HG02678 (cell line): Measurements from ENCODE around the gene ELAVL4.

Experiments
- ATAC-seq: cut with Tn5 transposase; IDR thresholded peaks from one replicate; pipeline ENCODE4 v1.9.1; 2021; ENCODE audit warnings: mild to moderate bottlenecking, moderate library complexity; ENCODE audit not compliant: unreplicated experiment

ELAVL4 gene

DNA sequence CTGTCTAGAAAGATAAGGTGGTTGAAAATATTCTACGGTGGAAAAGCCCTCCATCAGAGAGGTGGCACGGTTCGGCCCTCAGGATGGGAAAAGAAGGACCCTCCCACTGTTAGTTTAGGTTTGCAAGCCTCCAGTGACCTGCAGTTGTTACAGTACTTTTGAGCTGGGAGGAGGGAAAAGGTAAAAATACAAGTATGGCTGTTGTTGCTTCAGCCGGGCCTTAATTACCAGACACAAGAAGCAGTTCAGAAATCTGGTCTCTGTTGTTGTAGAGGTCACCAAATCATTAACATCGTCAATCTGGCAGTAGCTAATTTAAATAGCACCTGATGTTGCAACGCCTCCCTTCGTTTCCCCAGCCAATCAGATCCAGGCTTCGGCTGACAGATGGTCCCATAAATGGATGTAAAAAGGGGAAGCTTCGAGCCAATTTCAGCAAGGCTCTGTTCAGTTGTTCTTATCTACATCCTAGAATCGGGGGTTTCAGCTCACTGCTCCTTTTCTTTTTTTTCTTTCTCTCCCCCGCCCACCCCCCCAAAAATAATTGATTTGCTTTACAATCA is at the start of gene ELAVL4:
Gene ELAVL4, plus strand, starts transcription at position 424 of the 563 bp plus-strand sequence. CDS start 270 bp downstream, outside the sequence.
- ATAC-seq = no peak

DNA sequence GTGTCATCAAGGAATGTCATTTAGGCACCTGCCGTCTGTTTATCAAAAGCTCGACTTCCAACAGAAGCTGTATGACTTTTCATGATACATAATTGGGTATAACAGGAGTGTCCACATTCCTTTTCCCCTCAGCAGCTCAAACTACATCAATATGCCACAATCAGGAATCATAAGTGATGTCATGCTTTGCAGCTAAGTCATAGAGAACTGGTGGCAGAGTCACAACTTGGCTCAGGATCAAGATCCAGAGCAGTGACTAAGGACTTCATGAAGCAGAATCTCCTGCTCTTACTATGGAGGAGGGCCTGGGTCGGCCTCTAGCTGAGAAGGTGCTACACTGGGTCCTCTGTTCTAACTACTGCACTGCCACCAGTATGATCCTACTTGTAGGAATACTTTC is 48.4 kb upstream of the ELAVL4 start:
- no peak for ATAC-seq

DNA sequence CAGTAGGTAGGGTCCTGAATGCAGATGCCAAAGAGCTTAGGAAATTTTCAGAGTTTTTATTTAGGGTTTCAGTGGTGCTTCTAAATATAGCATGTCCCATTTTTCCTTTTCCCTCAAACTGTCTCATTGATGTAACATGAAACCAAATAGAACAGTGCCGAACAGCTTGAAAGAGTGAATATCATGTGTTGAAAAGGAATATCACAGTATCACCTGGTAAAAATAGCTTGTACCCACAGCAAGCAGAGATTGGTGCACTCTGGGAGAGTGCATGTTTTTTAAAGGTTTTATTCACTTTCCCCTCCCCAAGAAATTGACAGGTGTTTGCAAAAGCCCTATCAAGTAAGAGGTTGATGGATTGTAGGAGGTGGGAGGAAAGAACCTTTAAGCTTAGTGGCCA is 41.9 kb upstream of the ELAVL4 start:
- ATAC-seq = no peak

DNA sequence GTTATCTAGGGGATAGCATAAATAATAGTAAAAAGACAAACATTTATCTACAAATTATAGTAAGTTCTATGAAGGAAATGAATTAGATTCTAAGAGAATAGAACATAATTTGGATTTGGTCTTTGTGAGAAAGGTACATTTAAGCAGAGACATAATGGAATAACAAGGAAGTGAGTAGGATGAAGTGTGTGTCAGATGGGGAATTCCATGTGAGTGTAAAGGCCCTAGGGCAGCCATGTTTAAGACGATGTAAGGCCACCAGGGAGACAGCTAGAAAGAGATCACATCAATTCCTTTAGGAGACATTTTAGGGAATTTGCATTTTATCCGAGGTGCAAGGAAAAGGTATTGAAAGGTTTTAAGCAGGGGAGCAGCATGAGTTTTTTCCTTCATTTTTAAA is 33.8 kb upstream of the ELAVL4 start:
- ATAC-seq = no peak

DNA sequence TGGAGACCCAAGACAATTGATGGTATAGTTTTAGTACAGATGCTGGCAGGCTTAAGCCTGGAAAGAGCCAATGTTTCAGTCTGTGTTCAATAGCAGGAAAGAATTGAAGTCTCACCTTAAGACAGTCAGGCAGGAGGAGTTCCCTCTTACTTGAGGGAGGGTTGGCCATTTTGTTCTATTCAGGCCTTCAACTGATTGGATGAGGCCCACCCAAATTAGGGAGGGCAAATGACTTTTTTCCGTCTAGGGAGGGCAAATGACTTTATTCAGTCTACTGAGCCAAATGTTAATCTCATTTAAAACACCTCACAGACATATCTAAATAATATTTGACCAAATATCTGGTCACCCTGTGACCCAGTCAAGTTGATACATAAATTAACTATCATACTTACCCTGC is 31.4 kb upstream of the ELAVL4 start:
- no peak for ATAC-seq

DNA sequence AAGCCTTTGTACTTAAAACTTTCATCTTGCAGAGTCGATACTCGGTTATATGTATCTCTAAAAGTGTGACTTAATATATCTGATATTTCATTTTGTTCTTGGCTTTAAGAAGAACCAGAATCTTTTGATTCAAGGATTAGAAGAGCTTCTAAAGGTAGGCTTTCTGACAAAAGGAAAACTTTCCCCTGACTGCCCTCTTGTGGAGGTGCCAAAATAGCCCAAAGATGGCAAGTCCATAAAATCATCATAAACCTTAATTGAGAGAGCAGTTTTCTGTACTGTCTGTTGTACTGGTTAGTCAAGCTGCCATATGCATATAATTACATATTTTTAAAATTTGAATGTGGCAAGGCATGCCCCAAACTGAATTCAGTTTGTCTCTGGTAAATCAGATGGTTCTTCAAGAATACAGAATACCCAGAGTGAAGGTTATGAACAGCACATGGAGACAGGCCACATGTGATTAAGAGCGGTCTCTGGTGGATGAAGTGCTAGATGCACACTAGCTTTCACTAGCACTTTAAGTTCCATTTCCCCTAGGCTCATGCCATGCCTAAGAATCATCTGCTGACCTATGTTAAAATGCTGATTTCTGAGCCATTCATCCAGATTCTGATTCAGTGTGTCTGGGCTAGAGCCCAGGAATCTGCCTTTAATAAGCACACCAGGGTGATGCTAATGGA is 27.7 kb upstream of the ELAVL4 start:
- no peak for ATAC-seq

DNA sequence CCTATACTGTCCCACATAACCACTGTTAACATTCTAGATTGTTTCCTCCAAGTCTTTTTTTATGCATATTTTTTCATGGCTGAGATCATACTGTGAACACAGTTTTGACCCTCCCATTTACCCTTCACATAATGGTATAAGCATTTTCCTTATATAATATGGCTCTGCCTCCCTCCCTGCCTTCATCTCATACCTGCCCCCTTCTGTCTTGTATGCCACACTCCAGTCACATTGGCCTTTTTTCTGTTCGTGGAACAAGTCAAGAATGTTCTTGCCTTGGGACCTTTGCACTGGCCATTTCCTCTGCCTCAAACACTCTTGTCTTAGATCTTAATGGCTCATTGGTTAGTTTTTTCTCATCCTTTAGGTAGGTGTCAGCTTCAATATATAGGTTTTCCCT is 24.3 kb upstream of the ELAVL4 start:
- ATAC-seq = no peak

DNA sequence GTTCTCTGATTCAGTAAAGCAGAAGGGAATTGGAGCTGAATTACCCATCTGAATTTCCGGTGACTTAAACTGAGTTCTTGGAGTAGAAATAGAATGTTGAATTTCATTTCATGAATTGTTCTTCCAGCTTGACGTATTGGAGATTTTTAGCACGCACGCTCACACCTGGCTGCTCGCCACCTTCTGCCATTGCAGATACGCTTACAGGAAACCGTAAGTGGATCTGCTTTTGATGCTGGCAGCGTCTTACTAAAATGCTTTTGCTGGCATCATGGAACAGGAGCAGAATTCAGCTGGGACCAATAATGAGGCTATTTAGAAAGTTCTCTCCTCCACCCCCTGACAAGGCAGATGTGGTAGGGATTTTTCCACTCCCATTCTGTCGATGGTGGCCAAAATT is 17.7 kb upstream of the ELAVL4 start:
- no peak for ATAC-seq

DNA sequence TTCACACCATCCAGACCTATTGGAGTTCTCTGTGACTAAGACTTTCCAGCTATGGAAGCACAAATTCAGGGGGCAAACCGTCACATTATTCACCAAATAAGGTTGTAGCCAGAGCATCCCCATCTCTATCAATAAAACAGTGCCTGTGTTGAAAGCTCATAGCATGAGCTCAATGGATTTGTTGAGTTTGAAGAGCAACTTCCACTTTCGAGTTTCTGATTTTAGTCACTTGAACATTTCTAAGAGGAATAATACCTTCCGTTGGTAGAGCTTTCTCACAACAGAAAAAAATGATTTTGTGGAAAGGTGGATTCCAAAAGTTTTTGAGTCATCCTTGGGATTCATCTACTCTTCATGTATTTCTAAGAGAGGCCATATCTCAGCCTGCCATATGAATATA is 13.0 kb upstream of the ELAVL4 start:
- ATAC-seq = no peak

DNA sequence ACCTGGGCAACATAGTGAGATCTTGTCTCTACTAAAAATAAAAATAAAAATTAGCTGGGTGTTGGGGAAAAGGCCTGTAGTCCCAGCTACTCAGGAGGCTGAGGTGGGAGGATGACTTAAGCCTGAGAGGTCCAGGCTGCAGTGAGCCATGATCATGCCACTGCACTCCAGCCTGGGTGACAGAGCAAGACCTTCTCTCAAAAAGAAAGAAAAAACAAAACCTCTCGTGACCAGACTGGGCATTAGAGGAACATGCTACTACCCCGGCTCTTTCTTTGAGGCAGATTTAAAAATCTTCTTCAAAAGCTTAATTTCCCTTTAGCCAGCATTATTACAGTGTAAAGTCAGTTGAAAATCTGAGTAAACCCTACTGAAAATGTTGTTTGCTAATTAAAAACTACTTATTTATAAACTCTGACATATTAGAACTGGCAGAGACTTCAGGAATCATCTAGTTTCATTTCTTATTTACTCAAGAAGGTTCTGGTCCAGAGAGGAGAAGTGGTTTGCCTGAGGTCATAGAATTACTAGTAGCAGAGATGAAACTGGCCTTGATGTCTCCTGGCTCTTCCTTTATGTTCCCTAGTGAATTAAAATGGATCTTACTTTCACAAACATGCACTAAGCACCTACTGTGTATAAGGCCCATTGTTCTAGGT is 11.6 kb upstream of the ELAVL4 start:
- ATAC-seq = no peak

DNA sequence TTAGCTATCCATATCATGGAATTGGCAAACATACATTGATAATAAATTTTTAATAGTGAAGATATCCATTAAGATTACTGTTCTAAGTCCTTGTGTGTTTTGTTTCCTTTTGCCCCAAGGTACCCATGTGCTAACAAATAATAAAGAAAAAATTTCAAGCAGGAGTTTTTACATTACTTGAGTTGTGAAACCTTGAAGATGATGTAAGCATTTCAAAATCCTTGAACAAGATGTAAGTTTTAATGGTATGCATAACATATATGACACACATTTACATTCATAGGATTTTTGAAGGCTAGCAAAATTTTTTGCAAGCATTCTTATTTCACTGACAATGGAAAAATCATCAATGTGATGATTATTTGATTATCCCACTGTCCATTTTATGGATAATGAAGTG is 10.9 kb upstream of the ELAVL4 start:
- no peak for ATAC-seq

DNA sequence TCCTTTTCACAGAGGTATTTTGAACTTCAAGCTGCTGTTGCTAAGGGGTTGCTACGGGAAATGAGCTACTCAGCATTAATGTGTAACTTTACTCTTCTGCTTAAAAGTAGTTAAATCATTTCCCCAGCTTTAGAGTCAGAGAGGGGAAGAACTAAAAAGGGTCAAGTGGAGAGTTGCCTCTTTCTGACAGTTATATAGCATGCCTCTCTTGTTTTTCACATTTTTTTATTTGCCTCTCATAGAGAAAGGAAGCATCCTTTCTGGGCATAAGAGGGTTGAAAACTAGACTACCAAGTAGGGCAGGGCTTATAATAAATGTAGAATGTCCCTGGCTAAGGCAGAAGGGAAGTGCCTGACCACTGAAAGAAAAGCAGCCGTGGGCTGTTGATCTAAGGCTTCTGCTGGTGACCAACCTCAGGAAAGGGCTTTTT is 10.1 kb upstream of the ELAVL4 start:
- no peak for ATAC-seq

DNA sequence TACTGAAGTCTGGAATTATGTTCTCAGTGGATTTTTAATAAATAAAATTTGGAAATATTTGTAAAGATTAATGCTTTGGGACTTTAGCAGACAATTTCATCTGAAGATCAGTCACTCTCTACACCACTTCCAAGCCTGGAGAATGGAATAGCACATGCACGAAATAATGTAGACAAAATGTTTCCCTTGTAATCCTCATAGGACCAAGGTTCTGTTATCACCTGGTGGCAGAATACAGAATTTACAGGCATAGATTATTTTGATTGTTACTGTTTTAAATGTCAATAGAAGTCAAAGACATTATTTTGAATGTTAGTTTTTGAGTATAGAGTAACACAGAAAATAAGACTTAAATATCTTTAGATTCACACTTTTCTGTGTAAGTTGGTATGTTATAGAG is 9.1 kb upstream of the ELAVL4 start:
- no peak for ATAC-seq

DNA sequence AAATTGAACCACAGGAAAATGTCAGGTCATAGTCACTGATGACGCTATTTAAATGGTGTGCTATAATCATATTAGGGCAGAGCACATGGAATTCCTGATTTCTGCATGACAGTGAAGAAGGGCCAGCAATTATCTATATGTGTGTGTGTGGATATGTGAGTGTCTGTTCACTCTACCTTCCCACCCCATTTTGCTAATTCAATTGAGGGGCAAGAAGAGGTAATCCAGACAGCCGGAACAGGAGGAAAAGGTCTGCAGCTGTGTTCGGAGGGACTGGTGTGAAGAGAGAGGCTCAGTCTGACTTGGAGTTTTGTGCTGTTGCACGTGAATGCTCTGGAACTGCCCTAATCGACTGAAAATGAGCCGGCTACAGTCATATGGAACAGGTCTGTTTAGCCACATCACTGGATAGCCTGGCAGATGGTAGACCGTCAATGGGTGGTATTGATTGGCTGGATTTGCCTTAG is 5.1 kb upstream of the ELAVL4 start:
- ATAC-seq = no peak

DNA sequence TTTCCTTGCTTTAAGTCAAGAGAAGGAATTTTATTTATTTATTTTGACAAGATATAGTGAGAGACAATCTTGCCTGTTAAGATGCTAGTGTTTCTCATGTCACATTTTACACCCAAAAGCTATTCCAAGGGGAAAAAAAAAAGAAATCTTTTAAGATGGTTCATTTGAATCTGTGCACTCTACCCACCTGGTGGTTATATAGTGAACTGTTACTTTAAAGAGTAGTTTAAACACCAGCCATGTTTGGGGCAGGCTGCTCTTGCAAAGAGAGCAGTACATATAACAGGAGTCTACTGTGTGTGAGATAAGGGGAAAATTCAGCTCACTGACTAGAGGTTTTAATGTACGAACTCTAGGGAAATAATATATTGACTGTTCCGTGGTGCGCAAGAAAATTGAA is 3.3 kb upstream of the ELAVL4 start:
- no peak for ATAC-seq

DNA sequence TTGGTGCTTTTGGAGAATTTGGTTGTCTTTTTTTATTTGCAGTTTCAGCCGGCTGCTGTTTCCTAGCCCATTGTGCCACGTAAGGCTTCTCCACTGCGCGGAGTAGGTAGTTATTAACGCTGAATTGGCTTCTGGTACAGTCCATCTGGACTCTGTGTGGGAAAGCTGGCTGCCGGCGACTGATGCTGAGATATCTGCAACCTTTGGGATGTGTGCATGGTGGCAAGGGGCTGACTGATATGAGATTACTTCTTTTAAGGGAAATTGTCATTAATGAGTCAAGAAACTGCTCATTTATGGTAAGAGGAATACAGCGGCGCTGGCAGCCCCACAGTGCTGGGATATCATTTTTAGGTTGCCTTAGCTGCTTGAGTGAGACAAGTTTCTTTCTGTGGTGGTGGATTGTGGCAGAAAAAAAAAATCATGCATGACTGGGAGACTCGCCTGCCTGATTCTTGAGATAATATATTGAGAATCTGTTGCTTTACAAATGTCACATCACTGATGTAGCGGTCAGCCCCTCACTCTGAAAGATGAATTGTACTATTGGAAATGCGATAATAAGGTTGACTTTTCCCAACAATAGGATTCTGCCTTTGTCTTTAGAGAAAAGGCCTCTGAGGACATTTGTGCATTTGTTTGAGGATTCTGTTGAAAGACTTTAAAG is 2.5 kb upstream of the ELAVL4 start:
- ATAC-seq = no peak

DNA sequence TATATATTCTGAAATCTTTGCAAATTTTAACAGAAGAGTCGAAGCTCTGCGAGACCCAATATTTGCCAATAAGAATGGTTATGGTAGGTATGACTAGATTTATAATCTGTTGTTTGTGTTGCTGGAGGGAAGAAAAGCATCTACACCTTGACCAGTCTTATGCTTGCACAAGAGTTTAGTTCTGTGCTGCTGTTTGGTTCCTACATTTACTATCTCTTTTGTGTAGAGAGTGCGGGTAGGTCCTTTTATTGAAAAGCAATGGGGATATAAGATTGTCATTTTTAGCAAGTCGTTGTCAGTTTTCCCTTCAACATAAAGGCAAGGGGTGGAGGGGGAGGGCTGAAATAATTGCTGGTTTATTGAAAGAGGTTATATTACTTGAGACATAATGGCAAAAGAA is 396 bp downstream of the ELAVL4 start:
- no peak for ATAC-seq

DNA sequence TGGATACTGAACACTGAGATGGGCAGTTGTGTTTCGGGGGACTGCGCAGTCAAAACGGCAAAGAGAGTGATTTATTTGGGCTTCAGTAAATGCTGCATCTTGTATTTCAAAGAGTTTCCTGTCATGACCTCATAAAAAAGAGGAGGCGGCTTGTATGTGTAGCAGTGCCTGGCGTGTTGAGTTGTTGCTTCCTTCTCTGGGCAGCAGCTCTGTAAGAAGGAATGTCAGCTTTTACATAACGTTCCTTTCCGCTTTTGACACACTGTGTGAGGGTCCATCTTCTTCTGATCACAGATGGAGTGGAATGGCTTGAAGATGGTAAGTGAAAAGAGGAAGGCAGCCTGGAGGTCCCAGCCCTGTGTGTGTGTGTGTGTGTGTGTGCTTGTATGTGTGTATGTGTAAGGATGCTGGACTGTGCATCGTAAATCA is 941 bp downstream of the ELAVL4 start:
- ATAC-seq = no peak

DNA sequence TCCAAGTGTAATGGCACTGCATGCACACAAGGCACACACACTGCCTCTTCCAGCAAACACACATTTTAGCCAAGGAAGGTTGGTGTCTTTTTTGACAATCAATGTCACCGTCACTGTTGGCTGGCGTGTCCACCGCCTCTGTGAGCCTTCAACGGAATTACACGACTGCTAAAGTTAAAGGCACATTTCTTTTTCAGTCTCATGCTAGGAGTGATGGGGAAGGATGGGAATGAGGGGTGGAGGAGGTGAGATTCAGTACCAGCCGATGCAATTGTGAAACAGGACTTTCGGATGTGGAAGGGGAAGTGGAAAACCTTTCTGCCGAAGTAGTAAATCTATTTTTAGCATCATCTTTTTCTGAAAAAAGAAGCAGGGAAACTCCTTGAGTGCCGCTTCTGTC is 1.4 kb downstream of the ELAVL4 start:
- no peak for ATAC-seq

DNA sequence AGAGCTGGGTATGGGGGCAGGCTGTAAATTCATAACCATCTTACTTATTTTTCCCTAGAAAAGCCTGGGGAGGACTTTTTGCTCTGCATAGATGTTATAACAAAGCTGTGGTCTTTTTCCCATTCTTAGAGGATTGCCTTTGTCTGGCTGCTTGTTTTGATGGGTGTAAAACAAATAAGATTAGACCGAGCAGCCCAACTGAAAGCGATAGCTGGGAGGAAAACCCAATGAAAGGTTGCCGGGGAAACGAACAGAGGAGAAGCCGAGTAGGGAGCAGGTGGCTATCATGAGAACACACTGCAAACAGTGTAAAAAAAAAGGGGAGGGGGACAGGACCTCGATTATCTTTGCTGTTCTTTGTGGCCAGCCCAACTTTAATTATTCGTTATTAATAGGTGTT is 1.9 kb downstream of the ELAVL4 start:
- ATAC-seq = no peak

DNA sequence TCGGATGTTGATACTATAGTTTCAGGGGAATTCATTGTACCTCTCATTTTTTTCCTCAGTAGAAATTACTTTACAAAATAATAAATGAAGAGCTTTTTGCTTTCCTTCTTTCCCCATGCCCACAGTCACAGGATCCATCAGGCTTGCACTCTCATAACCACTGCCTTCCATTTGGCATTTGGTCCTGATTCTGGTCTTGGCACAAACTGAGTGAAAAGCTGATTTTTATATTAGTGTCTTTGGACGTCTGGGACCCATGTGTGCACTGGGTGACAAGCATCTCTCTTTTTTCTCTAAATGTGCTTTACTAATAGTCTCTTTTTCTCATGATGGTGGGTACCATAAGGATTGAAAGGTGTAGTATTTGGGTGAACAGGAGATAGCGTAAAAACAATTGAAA is 2.8 kb downstream of the ELAVL4 start:
- no peak for ATAC-seq

DNA sequence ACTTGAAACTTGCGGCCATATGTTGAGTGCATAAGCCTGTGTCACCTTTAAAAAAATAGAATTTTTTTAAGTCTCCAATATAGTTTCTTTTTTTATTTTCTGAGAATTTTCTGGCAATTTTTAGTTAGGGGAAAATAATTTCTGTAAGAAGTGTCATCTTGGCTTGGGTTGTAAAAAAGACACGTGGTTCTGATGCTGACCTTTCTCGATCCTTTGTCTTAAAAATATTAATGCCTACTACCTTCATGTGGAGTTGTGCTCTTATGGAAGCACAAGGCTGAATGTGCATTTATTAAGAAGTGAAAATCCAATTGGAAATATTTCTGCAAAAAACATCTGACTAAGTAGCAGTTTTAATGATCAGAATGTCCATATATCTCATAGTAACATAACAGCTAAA is 3.5 kb downstream of the ELAVL4 start:
- no peak for ATAC-seq
